ENCODE measurements around the gene POU6F2.
"Not testable (repeated sequence)": the region's sequence is repeated elsewhere in the genome, so short reads cannot be mapped to it uniquely, and the experiment has no call there.

The POU6F2 gene

GRCh38 chr7:39301543-39301942 lies 323.8 kb downstream of the POU6F2 start:
- DNase-seq (ENCODE audit: low read depth, low spot score): no peak

- no peak for DNase-seq (ENCODE audit: low read depth, low spot score)
Observed at GRCh38 chr7:39304178-39304577, 326.5 kb downstream of the POU6F2 start.

GRCh38 chr7:39304668-39305405 lies 327.1 kb downstream of the POU6F2 start:
- DNase-seq (ENCODE audit: low read depth, low spot score): no peak

GRCh38 chr7:39306016-39306570 lies 328.4 kb downstream of the POU6F2 start:
- DNase-seq (ENCODE audit: low read depth, low spot score): no peak

GRCh38 chr7:39310699-39311098 lies 333.0 kb downstream of the POU6F2 start:
- no peak for DNase-seq (ENCODE audit: low read depth, low spot score)

- no peak for DNase-seq (ENCODE audit: low read depth, low spot score)
Observed at GRCh38 chr7:39312254-39312989, 334.7 kb downstream of the POU6F2 start.

GRCh38 chr7:39313376-39313775 lies 335.7 kb downstream of the POU6F2 start:
- no peak for DNase-seq (ENCODE audit: low read depth, low spot score)

GRCh38 chr7:39313974-39314373 lies 336.3 kb downstream of the POU6F2 start:
- DNase-seq (ENCODE audit: low read depth, low spot score): no peak

- DNase-seq (ENCODE audit: low read depth, low spot score): no peak
Observed at GRCh38 chr7:39317107-39317506, 339.4 kb downstream of the POU6F2 start.

GRCh38 chr7:39317896-39318295 lies 340.2 kb downstream of the POU6F2 start:
- DNase-seq (ENCODE audit: low read depth, low spot score): no peak

- no peak for DNase-seq (ENCODE audit: low read depth, low spot score)
Observed at GRCh38 chr7:39321245-39321644, 343.5 kb downstream of the POU6F2 start.

GRCh38 chr7:39321909-39322498 lies 344.3 kb downstream of the POU6F2 start:
- DNase-seq (ENCODE audit: low read depth, low spot score): no peak

GRCh38 chr7:39324139-39324760 lies 346.5 kb downstream of the POU6F2 start:
- no peak for DNase-seq (ENCODE audit: low read depth, low spot score)

GRCh38 chr7:39331607-39332006 lies 353.9 kb downstream of the POU6F2 start:
- DNase-seq (ENCODE audit: low read depth, low spot score): not testable (repeated sequence)

- DNase-seq (ENCODE audit: low read depth, low spot score): no peak
Observed at GRCh38 chr7:39332142-39332541, 354.4 kb downstream of the POU6F2 start.

GRCh38 chr7:39333701-39334100 lies 356.0 kb downstream of the POU6F2 start:
- peak; percentile 67 for DNase-seq (ENCODE audit: low read depth, low spot score)

- DNase-seq (ENCODE audit: low read depth, low spot score): no peak
Observed at GRCh38 chr7:39336442-39336841, 358.7 kb downstream of the POU6F2 start.

- no peak for DNase-seq (ENCODE audit: low read depth, low spot score)
Observed at GRCh38 chr7:39338716-39339115, 361.0 kb downstream of the POU6F2 start.

GRCh38 chr7:39339591-39339990 lies 361.9 kb downstream of the POU6F2 start:
- no peak for DNase-seq (ENCODE audit: low read depth, low spot score)

- no peak for DNase-seq (ENCODE audit: low read depth, low spot score)
Observed at GRCh38 chr7:39341083-39341482, 363.4 kb downstream of the POU6F2 start.

GRCh38 chr7:39342763-39343162 lies 365.1 kb downstream of the POU6F2 start:
- no peak for DNase-seq (ENCODE audit: low read depth, low spot score)
